Stimulated activated naive CD8-positive, alpha-beta T cell treated with anti-CD3 and anti-CD28 coated beads, Interleukin-15, Interleukin-2, amounts not matched to agents 100 U/mL and 50 U/mL, for 24 hours (primary cell): ENCODE results near the gene HSF2BP.
"Not testable (repeated sequence)": the region's sequence is repeated elsewhere in the genome, so short reads cannot be mapped to it uniquely, and the experiment has no call there.

Experiments
- ATAC-seq: fragments of 150-1000 bp; cut with Tn5 transposase; one replicate; pipeline ENCODE4 v1.10.0; 2021
- DNase-seq: peaks from one replicate; pipeline ENCODE4 v3.0.0; 2021

The HSF2BP gene

GRCh38 chr21:43597540-43598250 is 61.6 kb downstream of the HSF2BP start:
- no peak for ATAC-seq
- no peak for DNase-seq

- ATAC-seq (no peak), DNase-seq (no peak)
Measured at GRCh38 chr21:43597052-43597451, 62.2 kb downstream of the HSF2BP start.

- DNase-seq, result no peak
- no peak for ATAC-seq
Measured at GRCh38 chr21:43596616-43597015, 62.7 kb downstream of the HSF2BP start.

GRCh38 chr21:43595769-43596168 is 63.5 kb downstream of the HSF2BP start:
- not testable (repeated sequence) for ATAC-seq

GRCh38 chr21:43593078-43593477 is 66.2 kb downstream of the HSF2BP start:
- DNase-seq, result no peak
- ATAC-seq, result no peak

More at GRCh38 chr21:43595769-43596168, 63.5 kb downstream of the HSF2BP start:
- DNase-seq, result not testable (repeated sequence)

- DNase-seq (no peak), ATAC-seq (no peak)
Measured at GRCh38 chr21:43591571-43591970, 67.7 kb downstream of the HSF2BP start.

- DNase-seq (no peak), ATAC-seq (no peak)
Measured at GRCh38 chr21:43590194-43590593, 69.1 kb downstream of the HSF2BP start.

GRCh38 chr21:43588957-43589356 is 70.3 kb downstream of the HSF2BP start:
- DNase-seq (no peak), ATAC-seq (no peak)

- DNase-seq, result no peak
- ATAC-seq, result no peak
Measured at GRCh38 chr21:43585924-43586413, 73.3 kb downstream of the HSF2BP start.

GRCh38 chr21:43585514-43585913 is 73.8 kb downstream of the HSF2BP start:
- DNase-seq (no peak), ATAC-seq (no peak)

- DNase-seq, result no peak
- no peak for ATAC-seq
Measured at GRCh38 chr21:43581453-43581852, 77.8 kb downstream of the HSF2BP start.

GRCh38 chr21:43578677-43579303 is 80.5 kb downstream of the HSF2BP start:
- DNase-seq (no peak), ATAC-seq (no peak)

GRCh38 chr21:43575473-43575844 is 83.8 kb downstream of the HSF2BP start:
- DNase-seq (no peak), ATAC-seq (no peak)

GRCh38 chr21:43574741-43575472 is 84.4 kb downstream of the HSF2BP start:
- ATAC-seq (no peak), DNase-seq (no peak)

- ATAC-seq (no peak), DNase-seq (no peak)
Measured at GRCh38 chr21:43573921-43574320, 85.4 kb downstream of the HSF2BP start.

- DNase-seq, result no peak
- ATAC-seq, result no peak
Measured at GRCh38 chr21:43572446-43572845, 86.8 kb downstream of the HSF2BP start.

GRCh38 chr21:43571976-43572375 is 87.3 kb downstream of the HSF2BP start:
- DNase-seq (no peak), ATAC-seq (no peak)

- not testable (repeated sequence) for ATAC-seq, DNase-seq
Measured at GRCh38 chr21:43570195-43570594, 89.1 kb downstream of the HSF2BP start.

GRCh38 chr21:43562451-43562850 is 96.8 kb downstream of the HSF2BP start:
- ATAC-seq, DNase-seq: not testable (repeated sequence)

- ATAC-seq, DNase-seq: not testable (repeated sequence)
Measured at GRCh38 chr21:43540561-43540960, 118.7 kb downstream of the HSF2BP start.

GRCh38 chr21:43522495-43523131 is 136.7 kb downstream of the HSF2BP start:
- DNase-seq, ATAC-seq: not testable (repeated sequence)

GRCh38 chr21:43517701-43518100 is 141.6 kb downstream of the HSF2BP start:
- not testable (repeated sequence) for DNase-seq, ATAC-seq
